HCT116 (cell line): ENCODE measurements around the gene SERTAD3.

Source experiments
- POLR2AphosphoS5 ChIP-seq: IDR thresholded peaks from 2 replicates; pipeline ENCODE4 v1.6.1; 2011; ENCODE audit warnings: mild to moderate bottlenecking, low read depth, low read length, moderate library complexity
- RAD21 ChIP-seq: IDR thresholded peaks from 2 replicates; pipeline ENCODE4 v1.6.1; 2012; ENCODE audit warnings: low read depth, mild to moderate bottlenecking
- TF ChIP-seq, protein P1 (sequence below): IDR thresholded peaks from 2 replicates; pipeline ENCODE4 v1.6.1; 2011; ENCODE audit warnings: mild to moderate bottlenecking, low read length, moderate library complexity; ENCODE audit not compliant: insufficient replicate concordance; ENCODE audit errors: extremely low read depth
- TF ChIP-seq, protein P2 (sequence below), 3 experiments: fragments of 200-600 bp in 1 of 3; sonication (generic) in 1 of 3; IDR thresholded peaks in 2 of 3; conservative IDR thresholded peaks in 1 of 3; 2 replicates each; pipeline ENCODE4 v1.5.1; 2012 to 2017; ENCODE audit warnings: low read depth in 2 of 3, low read length in 2 of 3, antibody characterized with exemption in 1 of 3, borderline replicate concordance in 1 of 3, control low read depth in 1 of 3, mild to moderate bottlenecking in 1 of 3, mixed read lengths in 1 of 3, mixed run types in 1 of 3, moderate library complexity in 1 of 3; ENCODE audit not compliant: insufficient read depth in 1 of 3
- TF ChIP-seq, protein P3 (sequence below): IDR thresholded peaks from 2 replicates; pipeline ENCODE4 v1.6.1; 2012

DNA sequence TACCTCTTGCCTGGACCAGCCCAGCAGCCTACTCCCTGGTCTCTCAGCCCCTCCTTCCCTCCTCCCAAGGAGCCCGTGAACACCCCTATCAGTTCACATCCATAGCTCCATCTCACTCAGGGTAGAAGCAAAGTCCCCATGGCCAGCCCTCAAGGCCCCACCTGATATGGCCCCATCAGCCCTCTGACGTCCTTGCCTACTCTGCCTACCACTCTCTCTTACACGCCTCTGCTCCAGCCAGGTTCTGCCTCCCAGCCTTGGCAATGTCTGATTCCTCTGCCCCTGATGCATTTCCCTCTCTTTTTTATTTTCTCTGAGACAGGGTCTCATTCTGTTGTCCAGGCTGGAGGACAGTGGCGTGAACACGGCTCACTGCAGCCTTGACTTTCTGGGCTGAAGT, 7.9 kb upstream of the SERTAD3 start:
- TF ChIP-seq, protein P1, sequence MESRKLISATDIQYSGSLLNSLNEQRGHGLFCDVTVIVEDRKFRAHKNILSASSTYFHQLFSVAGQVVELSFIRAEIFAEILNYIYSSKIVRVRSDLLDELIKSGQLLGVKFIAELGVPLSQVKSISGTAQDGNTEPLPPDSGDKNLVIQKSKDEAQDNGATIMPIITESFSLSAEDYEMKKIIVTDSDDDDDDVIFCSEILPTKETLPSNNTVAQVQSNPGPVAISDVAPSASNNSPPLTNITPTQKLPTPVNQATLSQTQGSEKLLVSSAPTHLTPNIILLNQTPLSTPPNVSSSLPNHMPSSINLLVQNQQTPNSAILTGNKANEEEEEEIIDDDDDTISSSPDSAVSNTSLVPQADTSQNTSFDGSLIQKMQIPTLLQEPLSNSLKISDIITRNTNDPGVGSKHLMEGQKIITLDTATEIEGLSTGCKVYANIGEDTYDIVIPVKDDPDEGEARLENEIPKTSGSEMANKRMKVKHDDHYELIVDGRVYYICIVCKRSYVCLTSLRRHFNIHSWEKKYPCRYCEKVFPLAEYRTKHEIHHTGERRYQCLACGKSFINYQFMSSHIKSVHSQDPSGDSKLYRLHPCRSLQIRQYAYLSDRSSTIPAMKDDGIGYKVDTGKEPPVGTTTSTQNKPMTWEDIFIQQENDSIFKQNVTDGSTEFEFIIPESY, result no peak
- TF ChIP-seq, protein P2, sequence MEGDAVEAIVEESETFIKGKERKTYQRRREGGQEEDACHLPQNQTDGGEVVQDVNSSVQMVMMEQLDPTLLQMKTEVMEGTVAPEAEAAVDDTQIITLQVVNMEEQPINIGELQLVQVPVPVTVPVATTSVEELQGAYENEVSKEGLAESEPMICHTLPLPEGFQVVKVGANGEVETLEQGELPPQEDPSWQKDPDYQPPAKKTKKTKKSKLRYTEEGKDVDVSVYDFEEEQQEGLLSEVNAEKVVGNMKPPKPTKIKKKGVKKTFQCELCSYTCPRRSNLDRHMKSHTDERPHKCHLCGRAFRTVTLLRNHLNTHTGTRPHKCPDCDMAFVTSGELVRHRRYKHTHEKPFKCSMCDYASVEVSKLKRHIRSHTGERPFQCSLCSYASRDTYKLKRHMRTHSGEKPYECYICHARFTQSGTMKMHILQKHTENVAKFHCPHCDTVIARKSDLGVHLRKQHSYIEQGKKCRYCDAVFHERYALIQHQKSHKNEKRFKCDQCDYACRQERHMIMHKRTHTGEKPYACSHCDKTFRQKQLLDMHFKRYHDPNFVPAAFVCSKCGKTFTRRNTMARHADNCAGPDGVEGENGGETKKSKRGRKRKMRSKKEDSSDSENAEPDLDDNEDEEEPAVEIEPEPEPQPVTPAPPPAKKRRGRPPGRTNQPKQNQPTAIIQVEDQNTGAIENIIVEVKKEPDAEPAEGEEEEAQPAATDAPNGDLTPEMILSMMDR (IDR thresholded peaks at IDR 0.05 in 2 of 3, conservative IDR thresholded peaks at IDR 0.05 in 1 of 3; ENCODE audit: borderline replicate concordance in 1 of 3, insufficient read depth in 1 of 3, low read depth in 2 of 3, low read length in 2 of 3), result no peak
- TF ChIP-seq POLR2AphosphoS5 (no peak), RAD21 (no peak)
- TF ChIP-seq, protein P3, sequence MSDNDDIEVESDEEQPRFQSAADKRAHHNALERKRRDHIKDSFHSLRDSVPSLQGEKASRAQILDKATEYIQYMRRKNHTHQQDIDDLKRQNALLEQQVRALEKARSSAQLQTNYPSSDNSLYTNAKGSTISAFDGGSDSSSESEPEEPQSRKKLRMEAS, result no peak
